Right lobe of liver (tissue), 4 donors: Measurements from ENCODE around the gene VWA8.

Experiments used
- CTCF ChIP-seq, 4 donors: fragments of 200-600 bp in 3 of 4; fragments of 450-650 bp in 1 of 4; IDR thresholded peaks; one replicate each; pipeline versions ENCODE4 v1.5.1 to v1.8.0; 2016 to 2022; ENCODE audit warnings: antibody characterized with exemption in 4 of 4, mild to moderate bottlenecking in 2 of 4
- POLR2A ChIP-seq: fragments of 450-650 bp; IDR thresholded peaks from one replicate; pipeline ENCODE4 v1.6.1; 2017; ENCODE audit warnings: antibody characterized with exemption, mild to moderate bottlenecking
- donor health status: DM: no; HTN: no; CAD: no.
- donor health status: DM: no; HTN: no; CAD: no.
- donor health status: DM: no; HTN: yes; CAD: no.

GRCh38 chr13:41707194-41707821 lies 253.6 kb downstream of the VWA8 start:
- TF ChIP-seq CTCF (IDR thresholded peaks at IDR 0.05) (no peak), POLR2A (no peak)
